GM08714 (cell line): ENCODE measurements around the gene TMC3.
"Not testable (repeated sequence)": the region's sequence is repeated elsewhere in the genome, so short reads cannot be mapped to it uniquely, and the experiment has no call there.

Experiments
- H3K4me3 ChIP-seq: fragments of 200-500 bp; sonication (Bioruptor generic); 2 replicates; pipeline ENCODE4 v1.5.1; 2014; ENCODE audit warnings: mild to moderate bottlenecking, low read length, inconsistent platforms
- ZNF274 ChIP-seq: IDR thresholded peaks from 2 replicates; pipeline ENCODE4 v1.6.1; 2012; ENCODE audit warnings: mild to moderate bottlenecking, low read depth, low read length

Gene TMC3

GRCh38 chr15:81373775-81374395 is at the start of gene TMC3:
Gene TMC3, minus strand, starts transcription at chr15:81374213. Its CDS starts 136 bp downstream, at chr15:81374077.
- H3K4me3 ChIP-seq = no peak within 1 kb of the TSS
- no peak for TF ChIP-seq ZNF274

DNA sequence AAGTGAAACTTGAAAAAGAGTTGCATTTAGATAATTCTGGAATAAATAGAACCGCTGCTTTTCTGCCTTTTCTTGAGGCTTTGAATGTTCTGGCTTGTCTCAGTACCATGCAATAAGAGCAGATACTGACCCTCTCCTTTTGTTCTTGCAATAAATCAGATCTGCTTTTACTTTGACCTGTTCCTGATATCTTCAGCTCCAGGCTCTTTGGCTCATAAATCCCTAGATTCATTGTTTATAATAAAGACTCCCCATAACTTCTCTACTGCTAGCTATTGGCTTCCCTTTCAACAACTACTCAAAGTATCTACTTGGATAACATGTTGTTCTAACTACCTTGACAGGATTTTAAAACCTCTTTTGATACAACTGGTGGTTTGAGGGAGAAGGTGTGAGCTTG is 47.4 kb upstream of the TMC3 start:
- H3K4me3 ChIP-seq = no peak overlapping the region
- TF ChIP-seq ZNF274 = no peak

DNA sequence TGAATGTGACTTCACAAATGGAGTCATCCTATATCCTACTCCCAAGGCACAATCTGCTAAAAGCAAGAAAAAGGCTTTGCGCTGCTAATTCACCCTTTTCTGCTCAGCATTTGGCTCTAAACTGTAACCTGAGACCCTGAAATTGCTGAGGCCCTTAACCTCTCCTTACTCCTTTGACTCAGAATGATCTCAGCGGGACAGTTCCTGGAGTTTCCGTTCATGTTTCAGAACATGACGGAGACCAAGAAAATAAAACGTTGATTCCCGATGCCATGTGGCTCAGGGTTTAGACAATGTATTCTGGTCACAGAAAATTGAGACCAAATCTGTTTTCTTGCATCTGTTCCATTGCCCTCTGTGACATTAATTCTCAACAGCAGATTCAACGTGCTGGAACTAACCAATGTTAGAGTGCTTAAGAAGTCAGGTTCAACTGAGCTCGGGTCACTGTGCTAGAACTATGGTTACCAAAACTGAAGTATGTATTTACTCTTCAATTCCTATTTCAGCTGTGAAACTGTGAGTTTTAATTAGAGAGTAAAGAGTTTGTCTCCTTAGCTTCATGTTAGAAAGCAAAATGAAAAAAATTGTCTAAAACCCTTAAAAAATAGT is 45.4 kb upstream of the TMC3 start:
- no peak for TF ChIP-seq ZNF274
- no peak overlapping the region for H3K4me3 ChIP-seq

- no peak overlapping the region for H3K4me3 ChIP-seq
- TF ChIP-seq ZNF274 = no peak
Measured at GRCh38 chr15:81418891-81419290, 44.9 kb upstream of the TMC3 start.

DNA sequence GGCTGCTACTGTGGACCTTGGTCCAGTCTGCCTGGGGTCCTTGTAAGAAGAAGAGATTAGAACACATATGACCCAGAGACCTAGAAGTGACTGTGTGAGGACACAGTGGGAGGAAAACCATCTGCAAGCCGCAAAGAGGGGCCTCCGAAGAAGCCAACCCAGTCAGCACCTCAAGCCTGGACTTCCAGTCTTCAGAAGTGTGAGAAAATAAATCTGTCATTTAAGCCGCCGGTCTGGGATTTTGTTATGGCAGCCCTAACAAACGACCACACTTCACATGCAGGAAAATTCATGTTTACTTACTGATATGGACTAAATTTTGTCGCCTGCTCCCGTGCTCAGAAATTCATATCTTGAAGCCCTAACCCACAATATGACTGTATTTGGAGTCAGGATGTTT is 44.4 kb upstream of the TMC3 start:
- no peak for TF ChIP-seq ZNF274
- H3K4me3 ChIP-seq = no peak overlapping the region

GRCh38 chr15:81414274-81414968 is 40.4 kb upstream of the TMC3 start:
- not testable (repeated sequence) for H3K4me3 ChIP-seq

DNA sequence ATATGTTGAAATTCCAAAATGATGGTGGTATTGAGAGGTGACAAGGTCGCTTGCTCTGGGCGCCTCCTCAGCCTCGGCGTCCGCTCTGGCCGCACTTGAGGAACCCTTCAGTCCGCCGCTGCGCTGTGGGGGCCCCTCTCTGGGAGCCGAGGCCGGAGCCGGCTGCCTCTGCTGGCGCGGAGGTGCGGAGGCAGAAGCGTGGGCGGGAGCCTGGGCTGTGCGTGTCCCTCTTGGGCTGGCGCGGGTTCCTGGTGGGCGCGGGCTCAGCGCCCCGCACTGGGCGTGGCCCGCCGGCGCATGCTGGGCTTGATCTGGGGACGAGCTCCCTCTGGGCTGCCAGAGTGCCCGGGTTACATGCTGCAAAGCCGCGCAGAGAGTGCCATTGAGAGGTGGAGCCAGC is 39.8 kb upstream of the TMC3 start:
- TF ChIP-seq ZNF274 = no peak
- H3K4me3 ChIP-seq = no peak overlapping the region

GRCh38 chr15:81411969-81412633 is 38.1 kb upstream of the TMC3 start:
- H3K4me3 ChIP-seq = no peak overlapping the region
- no peak for TF ChIP-seq ZNF274

DNA sequence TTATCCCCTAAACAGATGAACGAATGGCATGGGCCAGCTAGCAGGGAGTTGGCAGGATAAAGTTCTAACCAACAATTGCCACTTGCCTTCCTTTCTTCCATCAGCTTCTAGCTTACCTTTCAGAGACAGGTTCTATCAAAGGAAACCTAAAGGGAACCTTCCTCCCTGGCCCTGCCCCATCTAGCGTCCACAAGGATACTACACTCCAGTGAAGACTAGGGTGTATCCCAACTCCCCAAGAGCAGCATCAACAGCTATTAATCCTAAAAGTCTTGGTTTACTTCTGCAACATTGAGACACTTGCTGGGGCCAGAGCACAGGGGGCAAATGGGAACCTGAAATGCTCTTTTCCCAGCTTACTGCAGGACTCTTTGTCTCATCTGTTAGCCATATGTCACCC is 37.0 kb upstream of the TMC3 start:
- no peak for TF ChIP-seq ZNF274
- H3K4me3 ChIP-seq = no peak overlapping the region

DNA sequence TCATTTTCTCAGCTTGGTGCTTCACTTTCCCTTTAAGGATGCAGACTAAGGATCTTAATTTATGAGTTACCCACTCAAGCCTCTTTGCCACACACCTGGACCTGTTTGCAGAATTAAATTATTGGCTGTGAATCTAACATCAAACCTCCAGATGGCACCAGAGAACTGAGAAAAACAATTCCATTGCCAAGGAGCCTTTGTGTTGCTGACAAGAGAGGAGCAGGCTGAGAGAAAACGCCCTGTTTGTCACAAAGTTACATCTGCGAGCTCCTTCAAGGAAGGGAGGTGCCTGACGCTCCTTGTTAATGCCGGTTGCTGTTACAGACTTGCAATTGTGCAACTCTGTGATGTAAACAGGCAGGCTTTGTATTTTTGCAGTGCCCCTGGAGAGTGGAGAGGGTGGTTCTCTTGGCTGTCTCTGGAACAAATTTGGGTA is 36.3 kb upstream of the TMC3 start:
- H3K4me3 ChIP-seq = no peak overlapping the region
- TF ChIP-seq ZNF274 = no peak

DNA sequence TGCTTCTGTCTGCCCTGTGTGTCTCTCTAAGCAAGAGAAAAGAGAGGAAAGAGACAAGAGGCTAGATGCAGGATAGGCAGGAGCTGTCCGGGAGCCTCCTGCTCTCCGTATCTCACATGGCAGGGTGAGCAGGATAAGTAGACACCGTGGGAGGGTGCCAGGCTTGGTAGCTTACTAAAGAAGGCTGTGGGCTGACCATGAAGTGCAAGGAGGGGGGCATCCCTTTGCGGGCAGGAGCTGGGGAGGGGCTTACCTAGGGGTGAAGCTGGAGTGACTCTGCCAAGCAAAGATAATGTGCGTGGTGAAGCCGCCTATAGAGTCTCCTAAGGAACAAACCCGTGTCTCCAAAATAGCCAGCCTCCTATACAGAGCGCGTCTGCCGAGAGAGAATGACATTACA is 33.7 kb upstream of the TMC3 start:
- no peak for TF ChIP-seq ZNF274
- H3K4me3 ChIP-seq = no peak overlapping the region

GRCh38 chr15:81407176-81407575 is 33.2 kb upstream of the TMC3 start:
- no peak overlapping the region for H3K4me3 ChIP-seq
- no peak for TF ChIP-seq ZNF274

- no peak for TF ChIP-seq ZNF274
- H3K4me3 ChIP-seq = no peak overlapping the region
Measured at GRCh38 chr15:81400640-81401236, 26.7 kb upstream of the TMC3 start.

GRCh38 chr15:81398910-81399551 is 25.0 kb upstream of the TMC3 start:
- TF ChIP-seq ZNF274 = no peak
- H3K4me3 ChIP-seq = no peak overlapping the region
